GM10266 (cell line): ENCODE measurements around the gene MTA1.

Experiments used
- DNase-seq: peaks from one replicate; pipeline ENCODE4 v3.0.0; 2012; ENCODE audit errors: extremely low spot score
- CTCF ChIP-seq: IDR thresholded peaks from 2 replicates; pipeline ENCODE4 v1.5.1; 2012; ENCODE audit warnings: mild to moderate bottlenecking, low read depth; ENCODE audit not compliant: control insufficient read depth, insufficient read depth; ENCODE audit errors: missing control alignments

MTA1 gene

GRCh38 chr14:105467249-105467941, 47.8 kb downstream of the MTA1 start:
- DNase-seq: no peak
- no peak for TF ChIP-seq CTCF

- DNase-seq: no peak
- no peak for TF ChIP-seq CTCF
These were observed 48.4 kb downstream of the MTA1 start for GRCh38 chr14:105467942-105468471.

GRCh38 chr14:105468621-105469241, 49.1 kb downstream of the MTA1 start:
- TF ChIP-seq CTCF: no peak
- no peak for DNase-seq

GRCh38 chr14:105469456-105470349, 50.1 kb downstream of the MTA1 start:
- no peak for DNase-seq
- no peak for TF ChIP-seq CTCF

GRCh38 chr14:105470350-105471296, 51.0 kb downstream of the MTA1 start:
- no peak for DNase-seq

More at GRCh38 chr14:105470350-105471296, 51.0 kb downstream of the MTA1 start:
- TF ChIP-seq CTCF: no peak
